Osteocyte (in vitro differentiated cells): ENCODE measurements around the gene PRB2. TPM values are rescaled to one million over a fixed set of nuclear protein-coding genes. Genes with fewer than 3 reads are reported as not detected.
"Not testable (repeated sequence)": the region's sequence is repeated elsewhere in the genome, so short reads cannot be mapped to it uniquely, and the experiment has no call there.

Experiments
- DNase-seq: peaks from one replicate; pipeline ENCODE4 v3.0.0; 2021; ENCODE audit warnings: mixed read lengths; ENCODE audit not compliant: unreplicated experiment; ENCODE audit errors: extremely low spot score
- H3K27ac Mint-ChIP-seq: one replicate; pipeline ENCODE4 v1.8.0; 2021; ENCODE audit warnings: mild to moderate bottlenecking, mixed read lengths; ENCODE audit not compliant: unreplicated experiment
- H3K27me3 Mint-ChIP-seq: one replicate; pipeline ENCODE4 v1.8.0; 2021; ENCODE audit warnings: mixed read lengths; ENCODE audit not compliant: unreplicated experiment
- H3K36me3 Mint-ChIP-seq: one replicate; pipeline ENCODE4 v1.8.0; 2021; ENCODE audit warnings: mixed read lengths; ENCODE audit not compliant: unreplicated experiment
- H3K4me1 Mint-ChIP-seq: one replicate; pipeline ENCODE4 v1.8.0; 2021; ENCODE audit warnings: mixed read lengths; ENCODE audit not compliant: unreplicated experiment
- H3K4me3 Mint-ChIP-seq: one replicate; pipeline ENCODE4 v1.8.0; 2021; ENCODE audit warnings: mild to moderate bottlenecking, moderate library complexity, mixed read lengths; ENCODE audit not compliant: unreplicated experiment
- H3K9me3 Mint-ChIP-seq: one replicate; pipeline ENCODE4 v1.8.0; 2021; ENCODE audit warnings: mixed read lengths; ENCODE audit not compliant: unreplicated experiment
- total RNA-seq: library from RNA; stranded (reverse); gene quantifications from 2 replicates; pipeline ENCODE4 v1.2.1, GENCODE V29; 2021
- TF ChIP-seq, protein P1 (sequence below): fragments of 200-600 bp; sonication (generic); IDR thresholded peaks from 2 replicates; pipeline ENCODE4 v1.5.0; 2021; ENCODE audit warnings: antibody characterized with exemption, mild to moderate bottlenecking, moderate library complexity

Gene PRB2
- total RNA-seq, 1 donor from 2014 or later, result not detected

GRCh38 chr12:11408096-11408495 is 12.7 kb upstream of the PRB2 start:
- TF ChIP-seq, protein P1, sequence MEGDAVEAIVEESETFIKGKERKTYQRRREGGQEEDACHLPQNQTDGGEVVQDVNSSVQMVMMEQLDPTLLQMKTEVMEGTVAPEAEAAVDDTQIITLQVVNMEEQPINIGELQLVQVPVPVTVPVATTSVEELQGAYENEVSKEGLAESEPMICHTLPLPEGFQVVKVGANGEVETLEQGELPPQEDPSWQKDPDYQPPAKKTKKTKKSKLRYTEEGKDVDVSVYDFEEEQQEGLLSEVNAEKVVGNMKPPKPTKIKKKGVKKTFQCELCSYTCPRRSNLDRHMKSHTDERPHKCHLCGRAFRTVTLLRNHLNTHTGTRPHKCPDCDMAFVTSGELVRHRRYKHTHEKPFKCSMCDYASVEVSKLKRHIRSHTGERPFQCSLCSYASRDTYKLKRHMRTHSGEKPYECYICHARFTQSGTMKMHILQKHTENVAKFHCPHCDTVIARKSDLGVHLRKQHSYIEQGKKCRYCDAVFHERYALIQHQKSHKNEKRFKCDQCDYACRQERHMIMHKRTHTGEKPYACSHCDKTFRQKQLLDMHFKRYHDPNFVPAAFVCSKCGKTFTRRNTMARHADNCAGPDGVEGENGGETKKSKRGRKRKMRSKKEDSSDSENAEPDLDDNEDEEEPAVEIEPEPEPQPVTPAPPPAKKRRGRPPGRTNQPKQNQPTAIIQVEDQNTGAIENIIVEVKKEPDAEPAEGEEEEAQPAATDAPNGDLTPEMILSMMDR, result no peak
- peaks cover 8% of the 10 kb centered on the region for H3K9me3 Mint-ChIP-seq
- H3K27me3 Mint-ChIP-seq, result no peaks in the 10 kb centered on the region
- DNase-seq, result no peak
- H3K36me3 Mint-ChIP-seq, result no peaks in the 10 kb centered on the region
- no peak overlapping the region for H3K27ac Mint-ChIP-seq
- no peak overlapping the region for H3K4me3 Mint-ChIP-seq
- H3K4me1 Mint-ChIP-seq, result no peaks in the 10 kb centered on the region

DNA sequence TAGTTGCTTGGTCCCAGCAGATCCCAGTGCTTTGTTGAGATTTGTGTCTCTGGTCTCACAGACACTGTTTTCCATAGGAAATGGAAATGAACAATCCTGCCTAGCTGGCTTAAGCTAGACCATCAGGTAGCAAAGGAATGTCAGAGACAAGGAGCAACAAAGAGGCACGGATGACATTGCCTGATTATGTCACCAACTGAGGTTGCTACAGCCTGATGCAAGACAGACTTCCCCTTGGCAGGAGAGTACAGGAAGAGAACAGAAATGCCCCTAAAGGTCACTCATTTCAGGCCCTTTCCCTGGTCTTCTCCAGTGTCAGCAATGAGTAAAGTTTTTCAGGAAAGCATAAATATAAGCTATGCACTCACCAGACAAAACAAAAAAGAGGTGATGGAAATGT is 2.0 kb upstream of the PRB2 start:
- TF ChIP-seq, protein P1, result no peak
- no peak overlapping the region for H3K4me3 Mint-ChIP-seq
- H3K4me1 Mint-ChIP-seq, result no peaks in the 10 kb centered on the region
- DNase-seq, result no peak
- no peaks in the 10 kb centered on the region for H3K36me3 Mint-ChIP-seq
- H3K27me3 Mint-ChIP-seq, result peaks cover 2% of the 10 kb centered on the region
- no peak overlapping the region for H3K27ac Mint-ChIP-seq
- H3K9me3 Mint-ChIP-seq, result no peaks in the 10 kb centered on the region

GRCh38 chr12:11391456-11391855 is 3.9 kb downstream of the PRB2 start:
- not testable (repeated sequence) for H3K27ac Mint-ChIP-seq, H3K4me3 Mint-ChIP-seq, H3K4me1 Mint-ChIP-seq, H3K27me3 Mint-ChIP-seq, H3K9me3 Mint-ChIP-seq, DNase-seq, H3K36me3 Mint-ChIP-seq

GRCh38 chr12:11377420-11377819 is 17.9 kb downstream of the PRB2 start:
- peaks cover 47% of the 10 kb centered on the region for H3K9me3 Mint-ChIP-seq
- H3K4me1 Mint-ChIP-seq, H3K27ac Mint-ChIP-seq, H3K4me3 Mint-ChIP-seq, H3K36me3 Mint-ChIP-seq, DNase-seq, H3K27me3 Mint-ChIP-seq: not testable (repeated sequence)

DNA sequence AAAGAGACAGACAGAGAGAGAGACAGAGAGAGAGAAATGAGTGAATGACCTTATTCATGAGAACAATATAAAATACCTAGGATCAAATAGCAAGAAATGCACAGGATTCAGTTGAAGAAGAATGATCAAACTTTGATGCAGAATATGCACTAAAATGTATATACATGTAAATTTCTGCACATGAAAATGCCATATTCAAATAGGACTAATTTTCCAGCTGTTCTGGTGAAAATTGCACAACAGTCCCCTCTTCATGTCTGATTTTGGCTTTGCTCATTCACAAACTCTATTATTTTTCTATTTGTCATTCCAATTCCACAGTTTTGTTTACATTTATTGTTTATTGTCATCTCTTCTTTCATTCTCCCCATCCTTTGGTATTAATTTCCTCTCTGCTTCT is 34.2 kb downstream of the PRB2 start:
- DNase-seq, result no peak
- no peak overlapping the region for H3K27ac Mint-ChIP-seq
- TF ChIP-seq, protein P1, result no peak
- no peaks in the 10 kb centered on the region for H3K4me1 Mint-ChIP-seq
- H3K36me3 Mint-ChIP-seq, result no peaks in the 10 kb centered on the region
- no peaks in the 10 kb centered on the region for H3K27me3 Mint-ChIP-seq
- no peak overlapping the region for H3K4me3 Mint-ChIP-seq
- peaks cover 5% of the 10 kb centered on the region for H3K9me3 Mint-ChIP-seq

GRCh38 chr12:11360205-11360883 is 35.0 kb downstream of the PRB2 start:
- not testable (repeated sequence) for H3K27ac Mint-ChIP-seq

DNA sequence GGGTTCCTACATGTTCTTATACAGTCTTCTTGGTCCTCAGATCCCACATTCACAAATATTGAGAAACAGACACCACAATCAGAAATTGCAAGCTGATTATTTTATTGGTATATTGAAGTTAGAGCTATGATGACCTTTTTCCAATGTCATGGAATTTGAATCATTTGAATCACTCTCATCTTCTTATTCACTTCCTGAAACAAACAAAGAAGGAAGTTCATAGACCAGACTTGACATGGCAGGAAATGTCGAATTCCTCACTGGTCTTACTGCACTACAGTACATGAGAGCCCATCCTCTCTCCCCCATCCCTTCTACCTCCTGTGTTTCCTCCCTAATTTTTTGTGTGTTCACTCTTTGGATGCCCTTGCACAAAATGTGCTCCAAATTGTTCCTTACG is 43.6 kb downstream of the PRB2 start:
- H3K9me3 Mint-ChIP-seq, H3K4me3 Mint-ChIP-seq, H3K27ac Mint-ChIP-seq, H3K36me3 Mint-ChIP-seq, H3K4me1 Mint-ChIP-seq, H3K27me3 Mint-ChIP-seq, DNase-seq: not testable (repeated sequence)

More at GRCh38 chr12:11360205-11360883, 35.0 kb downstream of the PRB2 start:
- not testable (repeated sequence) for H3K36me3 Mint-ChIP-seq, H3K27me3 Mint-ChIP-seq, DNase-seq, H3K4me1 Mint-ChIP-seq, H3K9me3 Mint-ChIP-seq, H3K4me3 Mint-ChIP-seq
